NCI-H2081 (cell line): ENCODE data around the gene CAAP1.
"Not testable (repeated sequence)": the region's sequence is repeated elsewhere in the genome, so short reads cannot be mapped to it uniquely, and the experiment has no call there.

Source experiments
- DNase-seq, 2 experiments: peaks; one replicate each; lab custom pipeline; 2025; lab: John Stamatoyannopoulos, UW

Gene CAAP1

GRCh38 chr9:26892251-26893029, at the start of gene CAAP1:
TSS of gene CAAP1 (minus strand) at chr9:26892802. CDS start at chr9:26892715, 87 bp downstream.
- peak; percentile 95 to 98 for DNase-seq

- DNase-seq: no peak
Observed at GRCh38 chr9:26940779-26941178, 48.2 kb upstream of the CAAP1 start.

- DNase-seq: no peak
Observed at GRCh38 chr9:26939955-26940711, 47.5 kb upstream of the CAAP1 start.

GRCh38 chr9:26937816-26938371, 45.3 kb upstream of the CAAP1 start:
- DNase-seq: no peak

- no peak for DNase-seq
Observed at GRCh38 chr9:26935847-26936246, 43.2 kb upstream of the CAAP1 start.

- DNase-seq: no peak
Observed at GRCh38 chr9:26928902-26929495, 36.4 kb upstream of the CAAP1 start.

GRCh38 chr9:26925609-26926008, 33.0 kb upstream of the CAAP1 start:
- DNase-seq: no peak

- DNase-seq: no peak
Observed at GRCh38 chr9:26919698-26920097, 27.1 kb upstream of the CAAP1 start.

GRCh38 chr9:26913138-26913668, 20.6 kb upstream of the CAAP1 start:
- DNase-seq: no peak

GRCh38 chr9:26904671-26905070, 12.1 kb upstream of the CAAP1 start:
- DNase-seq: no peak

- no peak for DNase-seq
Observed at GRCh38 chr9:26904070-26904469, 11.5 kb upstream of the CAAP1 start.

- no peak for DNase-seq
Observed at GRCh38 chr9:26893030-26893676, 551 bp upstream of the CAAP1 start.

GRCh38 chr9:26891726-26892125, 876 bp downstream of the CAAP1 start:
- no peak for DNase-seq

- DNase-seq: no peak
Observed at GRCh38 chr9:26888271-26888670, 4.3 kb downstream of the CAAP1 start.

- no peak for DNase-seq
Observed at GRCh38 chr9:26882154-26882553, 10.4 kb downstream of the CAAP1 start.

- DNase-seq: no peak
Observed at GRCh38 chr9:26880262-26880661, 12.3 kb downstream of the CAAP1 start.

- not testable (repeated sequence) for DNase-seq
Observed at GRCh38 chr9:26875155-26875554, 17.4 kb downstream of the CAAP1 start.

- DNase-seq: no peak
Observed at GRCh38 chr9:26870292-26870691, 22.3 kb downstream of the CAAP1 start.

GRCh38 chr9:26863074-26863473, 29.5 kb downstream of the CAAP1 start:
- peak in 1 of 2 experiments; percentile 14 for DNase-seq

GRCh38 chr9:26856413-26857032, 36.1 kb downstream of the CAAP1 start:
- peak; percentile 72 to 88 for DNase-seq

- no peak for DNase-seq
Observed at GRCh38 chr9:26850995-26851394, 41.6 kb downstream of the CAAP1 start.
